HG03575 (cell line): ENCODE data around the gene CCDC70.
"Not testable (repeated sequence)": the region's sequence is repeated elsewhere in the genome, so short reads cannot be mapped to it uniquely, and the experiment has no call there.

Experiments
- ATAC-seq: cut with Tn5 transposase; IDR thresholded peaks from one replicate; pipeline ENCODE4 v1.9.1; 2021; ENCODE audit not compliant: unreplicated experiment, insufficient number of reproducible peaks, low FRiP score; ENCODE audit errors: extremely low read depth

The CCDC70 gene

DNA sequence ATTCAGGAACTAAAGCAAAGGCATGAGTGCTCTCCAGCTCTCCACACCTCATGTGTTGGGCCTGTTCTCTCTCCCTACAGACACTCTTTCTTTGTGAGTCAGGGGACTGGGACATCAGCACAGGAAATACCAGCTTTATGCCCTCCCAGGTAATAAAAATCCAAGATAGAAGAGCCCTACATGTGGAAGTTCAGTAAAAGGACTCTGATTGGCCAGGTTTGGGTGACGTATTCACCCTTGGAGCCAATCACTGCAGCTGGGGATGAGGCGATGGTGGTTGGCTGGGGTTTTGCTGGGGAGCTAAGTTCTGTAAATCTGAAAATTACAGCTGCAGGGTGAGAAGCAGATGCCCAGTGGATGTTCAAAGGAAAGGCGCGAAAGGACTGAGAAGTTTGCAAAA, 32.5 kb downstream of the CCDC70 start:
- no peak for ATAC-seq

DNA sequence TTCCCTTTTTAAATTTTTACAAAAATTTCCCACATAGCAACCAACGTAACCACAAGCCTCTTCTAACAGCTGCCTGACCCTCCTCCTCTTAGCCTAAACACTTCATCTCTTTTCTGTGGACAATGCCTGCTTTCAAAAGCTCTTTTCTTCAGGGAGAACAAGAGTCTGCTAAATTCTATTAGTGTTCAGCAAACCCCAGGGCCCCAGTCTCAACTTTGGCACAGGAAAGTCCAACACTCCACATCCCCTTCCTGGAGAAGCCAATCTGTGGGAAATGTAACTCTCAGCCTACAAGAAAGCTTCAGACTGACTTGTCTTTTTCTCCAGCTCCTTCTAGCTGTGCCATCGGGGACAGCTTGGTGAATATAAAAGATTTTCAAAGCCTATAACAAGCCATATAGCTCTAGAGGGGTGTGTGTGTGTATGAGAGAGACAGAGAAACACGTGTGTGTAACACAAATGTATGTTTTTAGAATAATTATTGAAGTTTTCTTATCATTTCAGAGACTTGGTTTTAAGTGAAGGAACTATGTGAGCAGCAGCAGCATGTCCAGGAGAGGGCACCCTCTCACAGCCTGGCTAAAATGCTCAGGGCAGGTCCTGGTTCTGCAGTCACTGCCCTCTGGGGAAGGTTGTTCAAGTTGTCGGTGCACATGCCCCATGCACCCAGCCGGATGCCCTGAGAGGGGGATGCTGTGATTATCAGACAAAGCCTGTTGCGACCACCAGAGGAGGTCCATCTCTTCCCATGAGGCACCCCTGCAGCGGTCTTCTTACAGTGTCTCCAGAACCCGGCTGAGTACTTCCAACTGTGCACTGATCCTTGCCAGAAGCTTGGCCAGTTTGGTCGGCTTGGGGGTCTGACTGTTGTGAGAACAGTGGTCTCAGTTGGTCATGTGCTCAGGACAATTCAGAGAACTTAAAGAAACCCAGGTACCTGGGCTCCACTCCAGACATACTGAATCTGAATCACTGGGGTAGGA, 34.4 kb downstream of the CCDC70 start:
- no peak for ATAC-seq

DNA sequence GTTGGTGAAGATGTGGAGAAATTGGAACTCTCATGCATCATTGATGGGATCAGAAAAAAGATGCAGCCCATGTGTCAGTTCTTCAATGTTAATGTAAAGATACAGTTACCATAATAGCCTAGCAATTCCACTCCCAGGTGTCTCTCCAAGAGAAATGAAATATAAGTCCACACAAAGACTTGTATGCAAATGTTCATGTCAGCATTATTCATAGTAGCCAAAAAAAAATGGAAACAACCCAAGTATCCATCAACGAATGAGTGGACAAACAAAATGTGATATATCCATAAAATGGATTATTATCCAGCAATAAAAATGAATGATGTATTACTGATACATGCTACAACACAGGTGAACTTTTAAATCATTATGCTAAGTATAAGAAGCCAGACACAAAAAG, 38.7 kb downstream of the CCDC70 start:
- ATAC-seq = no peak

DNA sequence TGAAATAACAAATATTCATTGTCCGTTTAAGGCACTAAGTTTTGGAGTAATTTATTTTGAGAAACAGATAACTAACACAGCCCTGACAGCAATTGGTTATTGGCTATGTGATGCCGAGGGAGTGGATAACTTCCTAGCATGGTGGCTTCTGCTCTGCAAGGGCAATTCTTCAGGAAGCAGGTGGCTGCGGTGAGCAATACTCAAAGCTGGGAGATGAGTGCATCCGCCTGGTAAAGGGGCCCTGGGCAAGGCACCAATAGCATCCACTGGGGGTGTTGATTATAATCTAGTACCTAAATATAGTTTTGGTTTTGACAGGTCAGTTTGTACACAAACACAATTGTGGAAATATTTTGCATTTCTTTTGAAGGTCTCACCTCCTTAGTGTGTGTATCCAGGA, 41.0 kb downstream of the CCDC70 start:
- no peak for ATAC-seq

DNA sequence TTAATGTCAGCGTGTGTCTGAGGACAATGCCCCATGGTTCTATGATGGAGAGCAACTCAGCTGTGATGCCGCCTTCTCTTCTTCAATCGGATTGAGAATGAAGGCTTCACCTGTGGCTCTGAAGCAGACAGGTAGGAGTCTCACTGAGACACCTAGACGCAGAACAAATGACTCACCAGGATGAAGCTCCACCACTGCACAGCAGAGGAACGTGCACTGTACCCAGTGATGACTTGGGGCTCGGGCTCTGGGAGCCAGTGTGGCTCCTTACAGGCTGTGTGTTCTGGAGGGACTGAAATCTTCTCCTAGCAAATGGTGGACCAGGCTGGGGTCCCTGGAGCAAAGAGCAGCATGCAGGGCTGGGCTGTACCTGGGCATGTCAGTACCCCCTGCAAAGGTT, 44.0 kb downstream of the CCDC70 start:
- ATAC-seq = no peak

DNA sequence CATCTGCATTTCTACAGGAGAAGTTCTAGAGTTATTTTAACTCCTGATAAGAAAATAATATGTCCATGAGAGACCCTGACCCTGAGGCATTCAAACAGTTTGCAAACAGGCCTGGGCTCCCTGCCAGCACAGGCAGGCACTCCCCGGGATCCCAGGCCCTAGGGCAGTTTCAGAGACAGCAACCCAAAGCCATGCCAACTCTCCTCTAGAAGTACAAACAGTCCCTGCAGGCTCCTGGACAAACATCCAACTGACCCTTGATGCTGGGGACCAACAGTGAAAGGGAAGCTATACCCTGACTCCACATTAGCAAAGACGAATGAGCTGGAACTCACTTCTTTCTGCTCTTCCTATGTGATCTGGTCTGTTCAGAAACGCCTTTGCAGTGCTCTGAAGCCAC, 44.8 kb downstream of the CCDC70 start:
- no peak for ATAC-seq

DNA sequence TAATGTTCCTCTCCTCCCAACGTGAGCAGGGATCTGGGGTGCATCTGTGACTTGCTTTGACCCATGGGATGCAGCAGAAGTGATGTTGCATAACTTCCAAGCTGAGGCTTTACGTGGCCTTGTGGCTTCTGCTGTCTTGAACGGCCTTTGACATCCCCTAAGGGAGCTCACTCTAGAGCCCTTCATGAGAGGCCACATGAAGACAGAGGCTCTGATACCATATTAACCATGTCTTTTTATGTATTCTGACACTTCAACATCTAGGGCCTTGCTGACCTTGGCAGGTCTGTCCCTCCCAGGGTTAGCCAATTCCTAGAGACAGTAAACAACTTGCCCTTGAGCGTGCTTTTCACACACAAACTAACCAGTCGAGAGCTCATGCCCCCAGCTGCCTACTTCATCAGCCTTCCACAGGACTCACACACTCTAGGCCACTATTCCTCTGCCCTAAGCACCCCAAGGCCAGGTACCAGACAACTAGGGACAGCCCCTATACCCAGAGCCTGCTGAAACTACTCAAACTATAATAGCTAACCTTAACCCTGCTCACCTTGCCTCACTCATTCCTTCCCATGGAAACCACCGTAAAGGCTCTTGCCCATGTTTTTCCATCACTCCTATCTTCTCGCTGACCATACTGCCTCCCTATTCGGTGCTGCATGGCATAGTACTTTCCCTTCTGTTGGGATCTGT, 45.4 kb downstream of the CCDC70 start:
- no peak for ATAC-seq

DNA sequence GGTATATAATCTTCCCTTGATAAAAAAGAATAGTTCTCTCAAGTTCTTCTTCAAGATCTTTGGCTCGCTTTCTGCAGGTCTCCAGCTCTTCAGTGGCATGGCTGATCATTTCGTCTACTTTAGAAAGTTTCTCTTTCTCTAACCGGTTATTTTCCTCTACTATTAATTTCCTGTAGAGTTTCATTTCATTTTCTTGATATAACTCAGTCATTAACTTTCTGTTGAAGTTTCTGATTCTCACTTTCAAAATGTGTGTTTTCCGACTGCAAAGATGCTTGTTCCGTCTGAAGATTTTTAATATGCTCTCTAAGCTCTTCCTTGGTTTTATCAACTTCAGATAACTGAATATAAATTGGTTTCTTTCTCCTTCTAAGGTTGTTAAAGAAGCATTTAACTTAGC, 47.5 kb downstream of the CCDC70 start:
- not testable (repeated sequence) for ATAC-seq

DNA sequence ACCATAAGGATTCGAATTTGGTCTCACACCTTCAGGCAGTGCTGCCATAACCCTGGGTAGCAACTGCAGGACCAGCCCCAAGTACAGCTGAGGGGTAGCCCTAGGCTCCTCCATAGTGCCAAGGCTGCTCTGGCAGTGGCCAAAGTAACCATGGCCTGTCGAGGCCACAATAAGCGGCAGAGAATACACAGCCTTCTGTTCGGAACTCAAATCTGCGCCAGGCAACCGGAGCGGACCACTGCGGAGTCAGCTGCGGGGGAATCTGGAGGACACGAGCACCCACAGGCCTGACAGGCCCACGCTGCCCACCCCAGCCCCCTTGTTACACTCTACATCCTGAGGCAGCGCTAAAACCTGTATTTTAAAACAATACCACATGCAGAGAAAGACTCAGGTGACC, 48.7 kb downstream of the CCDC70 start:
- no peak for ATAC-seq

DNA sequence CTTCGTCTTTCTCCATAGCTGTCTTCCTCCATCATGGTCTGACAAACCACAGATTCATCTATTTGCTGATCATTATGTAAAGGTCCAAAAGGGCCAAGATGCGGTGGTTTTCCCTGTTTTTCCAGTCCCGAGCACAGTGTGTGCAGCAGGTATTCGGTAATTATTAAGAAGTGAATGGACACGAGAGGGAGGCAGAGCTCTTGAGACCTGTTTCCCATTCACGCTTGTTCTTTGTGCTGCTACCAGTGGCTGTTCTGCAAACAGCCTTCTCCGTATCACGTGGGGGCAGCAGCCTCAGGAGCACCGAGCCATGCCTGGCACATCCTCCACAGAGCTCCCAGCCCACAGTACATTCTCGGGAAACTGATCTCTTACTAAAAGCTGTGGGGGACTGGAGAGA, 50.3 kb downstream of the CCDC70 start:
- ATAC-seq = no peak

DNA sequence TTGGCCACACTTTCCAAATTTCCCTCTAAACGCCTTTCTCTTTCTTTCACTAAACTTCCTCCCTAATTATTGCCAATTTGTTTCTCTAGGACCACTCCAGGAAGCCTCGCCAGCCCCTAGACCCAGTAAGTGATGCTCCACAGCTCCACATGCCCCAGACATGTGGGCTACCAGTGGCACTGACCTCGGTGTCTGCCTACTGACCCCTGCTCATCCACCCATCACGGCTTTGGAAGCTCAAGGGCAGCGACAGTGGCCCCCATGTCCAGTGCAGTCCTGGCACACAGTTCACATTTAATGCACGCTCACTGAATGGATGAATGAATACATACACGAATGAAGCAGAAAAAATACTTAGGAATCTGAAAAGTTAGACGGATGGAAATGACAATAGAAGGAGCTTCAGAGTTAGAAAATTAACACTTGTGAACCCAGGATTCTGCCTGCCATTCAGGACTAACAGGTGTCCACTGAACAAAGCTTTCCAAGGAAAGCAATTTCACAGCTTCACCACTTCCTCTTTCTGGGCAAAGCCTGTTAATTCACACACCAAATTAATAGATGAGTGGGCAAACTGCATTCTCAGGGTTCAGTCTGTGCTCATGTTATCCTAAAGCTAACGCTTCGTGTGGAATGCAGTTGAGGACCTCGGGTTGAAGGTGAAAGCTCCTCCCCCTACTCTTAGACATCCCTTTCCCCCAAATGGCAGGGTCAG, 50.9 kb downstream of the CCDC70 start:
- no peak for ATAC-seq

DNA sequence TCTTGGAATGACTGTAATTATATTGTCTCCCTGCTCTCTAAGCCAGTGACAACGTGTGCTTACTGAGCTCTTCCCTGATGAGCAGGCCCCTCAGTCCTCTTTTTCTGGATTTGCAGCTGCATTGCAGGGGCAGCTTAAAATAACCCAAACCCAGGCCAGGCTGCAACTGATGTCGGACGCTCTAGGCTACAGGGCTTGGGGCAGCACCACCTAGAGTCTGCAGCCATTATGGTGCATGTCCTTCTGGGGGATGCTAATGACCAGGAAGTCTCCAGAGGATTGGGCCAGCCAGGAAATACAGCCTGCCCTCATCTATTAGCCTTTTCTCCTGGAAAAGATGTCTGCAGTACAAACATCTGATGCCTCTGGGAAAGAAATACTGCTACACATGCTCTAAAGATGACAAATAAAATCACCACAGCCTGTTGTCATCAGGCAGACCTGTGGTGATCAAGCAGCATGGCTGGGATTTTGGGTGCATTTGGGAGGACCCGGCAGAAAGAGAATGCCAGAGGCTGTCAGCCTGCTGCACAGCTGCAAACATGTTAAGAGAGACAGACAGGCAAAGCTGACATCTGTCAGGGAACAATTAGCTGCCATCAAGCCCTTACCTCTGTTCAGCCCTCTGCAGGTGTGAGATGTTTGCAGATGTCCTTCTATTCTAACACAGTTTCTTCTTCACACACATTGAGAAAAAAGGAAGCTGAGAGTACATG, 51.8 kb downstream of the CCDC70 start:
- ATAC-seq = no peak

DNA sequence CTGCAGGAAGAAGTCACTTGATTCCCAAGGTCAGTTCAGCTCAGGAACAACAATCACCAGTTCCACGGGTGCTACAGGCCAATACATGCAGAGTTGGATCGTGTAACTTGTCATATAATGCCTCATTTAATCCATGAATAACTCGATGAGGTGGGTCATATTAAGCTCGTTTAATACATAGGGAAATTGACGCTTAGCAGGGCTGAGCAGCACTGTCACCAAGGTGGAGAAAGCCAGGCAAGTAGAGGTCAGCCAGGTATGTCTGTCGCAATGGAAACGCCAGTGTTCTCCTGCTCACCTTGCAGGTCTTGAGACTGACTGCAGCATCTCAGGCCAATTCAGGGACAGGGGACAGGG, 52.3 kb downstream of the CCDC70 start:
- ATAC-seq = no peak
